Suppressor macrophage treated with lipopolysaccharide for 1 hour (primary cell): Measurements from ENCODE around the gene CFAP57.
"Not testable (repeated sequence)": the region's sequence is repeated elsewhere in the genome, so short reads cannot be mapped to it uniquely, and the experiment has no call there.

Experiments
- DNase-seq, 3 donors: peaks; one replicate each; pipeline ENCODE4 v3.0.0-alpha.2; 2020 to 2022

The CFAP57 gene

GRCh38 chr1:43177691-43178090 is 5.6 kb downstream of the CFAP57 start:
- no peak for DNase-seq

DNA sequence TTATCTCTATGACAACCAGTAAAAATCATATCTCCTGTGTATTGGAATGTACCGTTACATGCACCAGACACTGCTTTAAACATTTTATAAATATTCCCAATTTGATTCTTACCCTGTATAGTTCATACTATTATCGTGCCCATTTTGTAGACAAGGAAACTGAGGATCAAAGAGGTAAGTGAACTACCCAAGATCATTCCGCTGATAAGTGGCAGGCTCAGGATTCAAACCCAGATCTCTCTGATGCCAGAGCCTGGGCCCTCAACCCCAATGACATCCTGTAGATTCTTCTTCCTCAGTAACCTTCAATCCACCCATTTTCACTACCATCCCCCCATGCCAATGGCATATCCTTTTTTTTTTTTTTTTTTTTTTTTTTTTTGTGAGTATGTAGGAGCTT is 12.3 kb downstream of the CFAP57 start:
- DNase-seq, result no peak

DNA sequence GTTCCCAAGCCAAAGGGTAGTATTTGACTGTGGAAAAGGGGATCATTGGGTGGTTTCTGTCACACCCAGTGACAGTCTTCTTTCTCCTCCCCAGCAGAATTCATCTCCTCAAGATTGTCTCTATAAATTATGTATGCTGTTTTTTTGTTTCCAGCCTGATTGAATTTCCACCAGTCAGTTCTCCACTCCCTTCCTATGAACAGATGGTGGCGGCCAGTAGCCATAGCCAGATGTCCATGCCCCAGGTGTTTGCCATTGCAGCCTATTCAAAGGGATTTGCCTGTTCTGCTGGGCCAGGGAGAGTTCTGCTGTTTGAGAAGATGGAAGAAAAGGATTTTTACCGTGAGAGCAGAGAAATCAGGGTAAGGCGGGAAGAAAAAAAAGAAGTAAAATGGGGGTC is 12.9 kb downstream of the CFAP57 start:
- no peak for DNase-seq

GRCh38 chr1:43188106-43188505 is 16.0 kb downstream of the CFAP57 start:
- no peak for DNase-seq

DNA sequence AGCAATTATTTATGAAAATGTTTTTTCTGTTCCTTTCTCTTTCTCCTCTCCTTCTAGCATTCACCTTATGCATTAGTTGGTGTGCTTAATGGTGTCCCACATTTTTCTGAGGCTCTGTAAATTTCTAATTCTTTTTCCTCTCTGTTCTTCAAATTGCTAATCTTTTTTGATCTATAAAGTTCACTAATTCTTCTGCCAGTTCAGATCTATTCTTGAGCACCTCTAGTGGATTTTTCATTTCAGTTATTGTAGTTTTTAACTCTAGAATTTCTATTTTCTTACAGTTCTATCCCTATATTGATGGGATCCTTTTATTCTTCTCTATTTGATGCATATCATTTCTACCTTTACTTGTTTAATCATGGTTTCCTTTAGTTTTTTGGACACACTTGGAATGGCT is 22.4 kb downstream of the CFAP57 start:
- no peak for DNase-seq

GRCh38 chr1:43197343-43198127 is 25.4 kb downstream of the CFAP57 start:
- DNase-seq, result no peak

- no peak for DNase-seq
Measured at GRCh38 chr1:43199093-43199726, 27.1 kb downstream of the CFAP57 start.

- DNase-seq, result no peak
Measured at GRCh38 chr1:43203859-43204258, 31.7 kb downstream of the CFAP57 start.

- DNase-seq, result no peak
Measured at GRCh38 chr1:43204394-43204793, 32.3 kb downstream of the CFAP57 start.

DNA sequence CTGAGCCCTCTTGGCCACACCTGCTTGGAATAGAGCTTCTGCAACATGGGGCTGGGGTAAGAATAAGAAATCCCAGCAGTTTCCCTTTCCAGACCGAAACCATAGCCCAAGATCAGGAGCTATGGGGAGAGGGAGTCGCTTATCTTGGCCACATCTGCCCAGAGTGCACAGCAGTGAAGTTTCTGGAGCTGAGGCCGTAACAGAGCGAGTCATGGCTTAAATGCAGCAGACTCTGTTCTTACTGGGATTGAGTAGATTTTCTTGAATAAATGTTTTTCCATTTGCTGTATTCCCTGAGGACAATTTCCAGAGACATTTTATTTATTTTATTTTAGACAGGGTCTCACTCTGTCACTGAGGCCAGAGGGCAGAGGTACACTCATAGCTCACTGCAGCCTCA is 33.5 kb downstream of the CFAP57 start:
- DNase-seq, result no peak

- DNase-seq, result peak in 2 of 3 donors; percentile 10 to 24
Measured at GRCh38 chr1:43206600-43207228, 34.6 kb downstream of the CFAP57 start.

GRCh38 chr1:43207229-43207853 is 35.2 kb downstream of the CFAP57 start:
- DNase-seq, result no peak

DNA sequence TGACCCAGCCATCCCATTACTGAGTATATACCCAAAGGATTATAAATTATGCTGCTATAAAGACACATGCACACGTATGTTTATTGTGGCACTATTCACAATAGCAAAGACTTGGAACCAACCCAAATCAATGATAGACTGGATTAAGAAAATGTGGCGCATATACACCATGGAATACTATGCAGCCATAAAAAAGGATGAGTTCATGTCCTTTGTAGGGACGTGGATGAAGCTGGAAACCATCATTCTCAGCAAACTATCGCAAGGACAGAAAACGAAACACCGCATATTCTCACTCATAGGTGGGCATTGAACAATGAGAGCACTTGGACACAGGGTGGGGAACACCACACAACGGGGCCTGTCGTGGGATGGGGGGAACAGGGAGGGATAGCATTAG is 36.1 kb downstream of the CFAP57 start:
- DNase-seq, result not testable (repeated sequence)

DNA sequence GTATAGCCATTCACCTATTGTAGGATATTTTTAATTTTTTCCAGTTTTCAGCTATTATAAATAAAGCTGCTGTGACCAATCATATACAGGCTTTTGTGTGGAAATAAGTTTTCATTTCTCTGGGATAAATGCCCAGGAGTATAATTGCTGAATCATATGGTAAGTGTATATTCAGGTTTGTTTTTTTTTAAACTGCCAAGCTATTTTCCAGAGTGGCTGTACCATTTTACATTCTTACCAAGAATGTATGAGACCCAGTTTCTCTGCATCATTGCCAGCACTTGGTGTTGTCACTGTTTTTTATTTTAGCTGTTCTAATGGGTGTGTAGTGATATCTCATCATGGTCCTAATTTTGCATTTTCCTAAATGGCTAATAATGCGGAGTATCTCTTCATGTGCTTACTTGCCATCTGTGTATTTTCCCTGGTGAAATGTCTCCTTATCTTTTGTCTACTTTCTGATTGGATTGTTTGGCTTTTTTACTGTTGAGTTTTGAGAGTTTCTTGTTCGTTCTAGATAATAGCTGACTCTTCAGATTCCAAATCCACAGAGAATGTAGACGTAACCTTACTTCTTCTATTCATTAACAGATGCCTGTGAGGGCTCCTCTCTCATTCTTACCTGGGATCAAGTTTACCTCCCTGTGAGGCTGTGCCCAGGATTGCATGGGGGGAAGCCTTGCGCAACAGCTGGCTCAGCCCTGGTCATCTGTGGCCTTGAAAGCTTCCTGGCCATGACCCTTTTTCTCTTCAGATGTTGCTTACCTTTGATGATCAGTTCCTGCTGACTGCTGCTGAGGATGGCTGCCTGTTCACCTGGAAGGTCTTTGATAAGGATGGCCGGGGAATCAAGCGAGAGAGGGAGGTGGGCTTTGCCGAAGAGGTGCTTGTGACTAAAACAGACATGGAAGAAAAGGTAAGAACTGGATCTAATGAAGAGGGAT is 42.6 kb downstream of the CFAP57 start:
- DNase-seq, result no peak

GRCh38 chr1:43217747-43218146 is 45.6 kb downstream of the CFAP57 start:
- no peak for DNase-seq

DNA sequence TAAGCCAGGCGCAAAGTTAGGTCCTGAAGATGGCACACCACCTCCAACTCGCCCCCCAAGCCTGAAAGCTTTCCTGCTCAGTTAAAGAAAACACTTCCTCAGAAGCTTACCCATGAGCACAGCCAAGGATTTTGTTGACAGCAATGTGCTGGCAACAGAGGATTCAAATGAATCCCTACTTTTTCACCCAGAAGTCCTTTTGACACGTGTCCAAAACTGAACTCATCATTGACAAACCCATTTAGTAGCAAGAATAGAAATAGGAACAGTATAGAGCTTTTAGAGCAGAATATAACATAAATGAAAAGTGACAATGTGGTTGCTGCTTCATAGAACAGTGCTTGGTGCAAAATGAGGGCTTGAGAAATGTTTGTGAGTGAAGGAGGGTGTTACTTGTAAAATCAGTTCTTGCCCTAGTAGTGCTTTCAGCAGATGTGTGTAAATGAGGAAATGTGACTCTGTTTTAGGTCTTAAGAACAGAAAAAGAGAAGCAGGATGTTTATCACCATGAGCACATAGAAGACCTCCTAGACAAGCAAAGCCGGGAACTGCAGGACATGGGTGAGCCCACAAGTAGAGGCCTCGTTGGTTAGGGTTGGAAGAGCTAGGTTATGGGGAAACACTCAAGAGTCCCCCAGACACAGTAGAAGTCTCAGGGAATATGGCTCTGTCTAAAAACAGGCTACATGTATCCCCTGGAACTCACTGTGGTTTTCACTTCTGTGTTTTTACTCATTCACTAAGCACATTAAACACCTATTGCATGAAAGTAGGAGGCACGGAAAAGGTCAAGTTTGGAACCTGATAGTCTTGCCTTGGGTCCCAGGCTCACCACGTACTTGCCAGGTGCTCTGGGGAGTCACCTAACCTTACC is 49.0 kb downstream of the CFAP57 start:
- peak; percentile 19 to 57 (median 49) for DNase-seq

DNA sequence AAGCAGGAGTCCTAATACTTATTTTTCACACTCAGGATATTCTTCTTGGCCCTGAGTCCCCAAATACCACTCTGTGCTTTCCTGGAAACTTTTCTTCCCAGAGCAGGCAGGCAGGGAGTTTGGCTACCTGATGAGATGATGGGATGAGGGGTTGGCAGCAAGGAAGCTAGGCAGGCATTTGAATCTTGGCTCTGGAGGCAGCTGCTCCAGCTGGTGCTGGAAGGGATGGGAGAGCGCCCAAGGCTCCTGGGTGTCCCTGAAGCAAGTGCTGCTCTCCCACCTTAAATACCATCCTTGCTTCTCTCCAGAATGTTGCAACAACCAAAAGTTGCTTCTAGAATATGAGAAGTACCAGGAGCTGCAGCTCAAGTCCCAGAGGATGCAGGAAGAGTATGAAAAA is 49.7 kb downstream of the CFAP57 start:
- no peak for DNase-seq

DNA sequence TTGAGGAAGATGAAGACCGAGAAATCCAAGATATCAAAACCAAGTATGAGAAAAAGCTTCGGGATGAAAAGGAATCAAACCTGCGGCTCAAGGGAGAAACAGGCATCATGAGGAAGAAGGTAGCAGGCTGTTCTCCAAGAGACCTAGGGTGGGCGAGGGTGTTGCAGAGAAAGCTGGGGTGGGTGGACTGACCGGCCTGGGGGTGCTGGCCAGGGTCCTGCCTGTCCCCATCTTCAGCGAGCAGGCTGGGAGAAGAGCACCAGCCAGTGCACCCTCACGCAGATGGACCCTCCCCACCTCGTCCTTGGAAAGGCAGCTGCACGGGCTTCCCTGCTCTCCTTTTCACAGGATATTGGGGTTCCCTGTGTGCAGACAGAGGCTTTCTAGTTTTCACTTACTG is 50.7 kb downstream of the CFAP57 start:
- no peak for DNase-seq

- peak in 1 of 3 donors; percentile 26 for DNase-seq
Measured at GRCh38 chr1:43225168-43225567, 53.0 kb downstream of the CFAP57 start.

DNA sequence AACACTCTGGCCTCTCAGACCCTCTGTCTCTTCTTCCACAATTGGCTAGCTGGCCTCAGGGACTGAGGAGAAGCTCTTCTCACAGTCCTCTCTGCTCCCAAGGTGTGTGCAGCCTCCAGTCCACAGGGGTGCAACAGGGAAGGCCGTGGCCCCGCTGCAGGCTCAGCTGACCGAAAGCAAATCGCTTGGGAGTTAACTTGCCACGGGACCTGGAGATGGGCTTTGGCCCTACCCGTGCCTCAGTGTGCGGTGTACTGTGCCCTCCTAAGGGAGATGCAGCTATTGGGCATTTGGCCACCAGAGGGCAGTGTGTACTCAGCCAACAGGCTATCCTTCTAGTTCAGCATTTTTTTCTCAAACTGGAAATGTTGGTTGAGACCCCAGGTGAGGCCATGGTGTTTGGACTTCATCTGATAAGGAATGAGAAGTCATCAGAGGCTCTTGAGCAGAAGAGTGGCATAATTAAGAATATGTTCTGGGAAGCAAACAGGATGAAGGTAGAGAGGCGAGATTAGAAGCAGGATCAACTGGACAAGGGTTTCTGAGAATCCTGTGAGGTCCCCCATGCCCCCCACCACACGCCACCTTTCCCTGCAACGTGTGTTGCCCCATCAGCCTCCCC is 55.1 kb downstream of the CFAP57 start:
- peak; percentile 77 to 89 (median 85) for DNase-seq
